Measurements from ENCODE around the gene PDCD11. TPM values are rescaled to one million over a fixed set of nuclear protein-coding genes. Genes with fewer than 3 reads are reported as not detected.

PDCD11 gene
- total RNA-seq, 6 experiments from 2014 or later, result 30.8 to 38.4 (median 32.1) TPM

GRCh38 chr10:103445767-103446567 is 49.5 kb downstream of the PDCD11 start:
- peaks cover 72% of the 10 kb centered on the region for H3K4me1 Mint-ChIP-seq (ENCODE audit: low read depth)
- H3K27ac Mint-ChIP-seq, result peak overlapping the region; percentile 97

DNA sequence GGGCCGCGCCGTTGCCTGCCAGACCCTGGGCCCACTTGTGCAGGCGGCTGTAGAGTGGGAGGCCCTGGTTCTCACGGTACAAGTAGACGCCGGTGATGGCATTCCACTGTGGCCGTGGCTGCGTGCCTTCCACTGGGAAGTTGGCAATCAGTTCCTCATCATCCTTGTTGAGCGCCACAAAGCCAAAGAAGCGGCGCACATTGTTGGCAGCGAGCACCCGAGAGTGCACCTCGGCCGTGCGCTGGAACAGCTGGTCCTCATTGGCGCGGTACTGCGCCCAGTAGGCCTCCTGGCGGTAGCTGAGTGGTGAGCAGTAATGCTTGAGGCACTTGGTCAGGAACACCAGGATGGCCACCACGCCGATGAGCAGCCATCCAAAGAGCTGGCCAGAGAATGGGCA is 50.8 kb downstream of the PDCD11 start:
- Mint-ChIP-seq H3K4me1 (ENCODE audit: low read depth) (peaks cover 68% of the 10 kb centered on the region), H3K9me3 (no peaks in the 10 kb centered on the region), H3K4me3 (no peak overlapping the region), H3K27ac (peak overlapping the region; percentile 83), H3K36me3 (ENCODE audit: low read depth) (peaks cover 50% of the 10 kb centered on the region), H3K27me3 (ENCODE audit: insufficient read depth) (peaks cover 8% of the 10 kb centered on the region)
- no peak for DNase-seq
- TF ChIP-seq, protein P1, sequence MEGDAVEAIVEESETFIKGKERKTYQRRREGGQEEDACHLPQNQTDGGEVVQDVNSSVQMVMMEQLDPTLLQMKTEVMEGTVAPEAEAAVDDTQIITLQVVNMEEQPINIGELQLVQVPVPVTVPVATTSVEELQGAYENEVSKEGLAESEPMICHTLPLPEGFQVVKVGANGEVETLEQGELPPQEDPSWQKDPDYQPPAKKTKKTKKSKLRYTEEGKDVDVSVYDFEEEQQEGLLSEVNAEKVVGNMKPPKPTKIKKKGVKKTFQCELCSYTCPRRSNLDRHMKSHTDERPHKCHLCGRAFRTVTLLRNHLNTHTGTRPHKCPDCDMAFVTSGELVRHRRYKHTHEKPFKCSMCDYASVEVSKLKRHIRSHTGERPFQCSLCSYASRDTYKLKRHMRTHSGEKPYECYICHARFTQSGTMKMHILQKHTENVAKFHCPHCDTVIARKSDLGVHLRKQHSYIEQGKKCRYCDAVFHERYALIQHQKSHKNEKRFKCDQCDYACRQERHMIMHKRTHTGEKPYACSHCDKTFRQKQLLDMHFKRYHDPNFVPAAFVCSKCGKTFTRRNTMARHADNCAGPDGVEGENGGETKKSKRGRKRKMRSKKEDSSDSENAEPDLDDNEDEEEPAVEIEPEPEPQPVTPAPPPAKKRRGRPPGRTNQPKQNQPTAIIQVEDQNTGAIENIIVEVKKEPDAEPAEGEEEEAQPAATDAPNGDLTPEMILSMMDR (IDR thresholded peaks at IDR 0.05), result no peak

More at GRCh38 chr10:103445767-103446567, 49.5 kb downstream of the PDCD11 start:
- peak; percentile 74 for DNase-seq
- Mint-ChIP-seq H3K9me3 (no peaks in the 10 kb centered on the region), H3K27me3 (ENCODE audit: insufficient read depth) (peaks cover 8% of the 10 kb centered on the region), H3K36me3 (ENCODE audit: low read depth) (peaks cover 57% of the 10 kb centered on the region), H3K4me3 (peak overlapping the region; percentile 46)
- TF ChIP-seq, protein P1 (IDR thresholded peaks at IDR 0.05), result no peak

GRCh38 chr10:103448746-103449145 is 52.3 kb downstream of the PDCD11 start:
- peaks cover 8% of the 10 kb centered on the region for H3K27me3 Mint-ChIP-seq (ENCODE audit: insufficient read depth)
- peaks cover 82% of the 10 kb centered on the region for H3K4me1 Mint-ChIP-seq (ENCODE audit: low read depth)
- peaks cover 45% of the 10 kb centered on the region for H3K36me3 Mint-ChIP-seq (ENCODE audit: low read depth)
- peak; percentile 84 for DNase-seq
- H3K27ac Mint-ChIP-seq, result peak overlapping the region; percentile 83
- H3K9me3 Mint-ChIP-seq, result no peaks in the 10 kb centered on the region
- TF ChIP-seq, protein P1 (IDR thresholded peaks at IDR 0.05), result no peak
- peak overlapping the region; percentile 91 for H3K4me3 Mint-ChIP-seq

DNA sequence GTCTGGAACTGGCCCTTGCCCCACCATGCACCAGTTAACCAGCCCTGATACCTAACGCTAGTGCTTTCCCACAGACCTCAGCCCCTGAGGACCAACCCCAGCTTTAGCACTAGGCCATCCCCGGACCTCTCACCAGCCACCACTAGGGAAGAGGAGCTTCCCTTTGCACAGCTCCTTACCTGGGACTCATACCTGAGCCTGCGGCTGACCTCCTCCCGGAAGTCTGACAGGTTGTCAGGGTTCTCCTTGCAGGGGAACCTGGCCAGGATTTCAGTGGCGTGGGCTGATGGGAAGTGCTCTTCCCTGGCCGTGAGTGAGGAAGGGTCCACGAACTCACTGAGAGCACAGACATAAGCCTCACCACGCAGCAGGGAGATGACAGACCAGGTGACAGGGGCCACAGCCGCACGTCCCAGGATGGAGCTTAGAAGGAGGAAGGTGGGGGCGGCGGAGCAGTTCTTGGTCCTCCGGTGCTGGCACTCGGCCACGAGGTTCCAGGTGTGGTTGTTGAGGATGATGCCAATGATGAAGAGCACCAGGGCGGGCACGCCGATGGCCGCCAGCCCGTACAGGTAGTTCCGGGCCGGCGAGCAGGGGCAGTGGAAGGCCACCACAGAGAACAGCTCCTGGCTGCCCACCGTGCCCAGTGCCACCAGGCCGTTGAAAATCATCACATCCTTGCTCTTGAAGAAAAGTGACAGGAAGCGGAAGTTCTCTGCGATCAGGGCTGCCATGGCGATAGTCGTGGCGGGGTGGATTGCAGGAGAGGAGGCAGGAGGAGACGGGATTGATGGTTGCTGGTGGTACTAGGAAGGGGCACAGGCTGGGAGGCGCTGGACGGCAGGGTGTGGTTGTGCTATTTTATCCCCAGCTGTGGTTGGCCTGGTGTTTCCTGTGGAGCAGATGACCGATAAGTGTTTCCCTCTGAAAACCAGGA is 53.0 kb downstream of the PDCD11 start:
- peaks cover 81% of the 10 kb centered on the region for H3K4me1 Mint-ChIP-seq (ENCODE audit: low read depth)
- DNase-seq, result no peak
- H3K4me3 Mint-ChIP-seq, result peak overlapping the region; percentile 91
- H3K36me3 Mint-ChIP-seq (ENCODE audit: low read depth), result peaks cover 43% of the 10 kb centered on the region
- H3K27me3 Mint-ChIP-seq (ENCODE audit: insufficient read depth), result peaks cover 8% of the 10 kb centered on the region
- H3K27ac Mint-ChIP-seq, result peak overlapping the region; percentile 90
- TF ChIP-seq, protein P1 (IDR thresholded peaks at IDR 0.05), result no peak
- H3K9me3 Mint-ChIP-seq, result no peaks in the 10 kb centered on the region

GRCh38 chr10:103450201-103450695 is 53.8 kb downstream of the PDCD11 start:
- TF ChIP-seq, protein P1 (IDR thresholded peaks at IDR 0.05), result no peak
- Mint-ChIP-seq H3K27ac (peak overlapping the region; percentile 90), H3K4me1 (ENCODE audit: low read depth) (peaks cover 73% of the 10 kb centered on the region), H3K9me3 (no peaks in the 10 kb centered on the region), H3K36me3 (ENCODE audit: low read depth) (peaks cover 38% of the 10 kb centered on the region), H3K4me3 (peak overlapping the region; percentile 91), H3K27me3 (ENCODE audit: insufficient read depth) (peaks cover 6% of the 10 kb centered on the region; the same call in 1 of the 2 replicates)
- no peak for DNase-seq

Measured in HFFc6 (cell line).